Skeletal muscle satellite cell (primary cell): ENCODE results near the gene MCHR1. TPM values are rescaled to one million over a fixed set of nuclear protein-coding genes. Genes with fewer than 3 reads are reported as not detected.

Source experiments
- H3K27me3 ChIP-seq: 2 replicates; pipeline ENCODE4 v1.7.0; 2013; ENCODE audit warnings: low read length; ENCODE audit not compliant: control insufficient read depth, insufficient read depth
- H3K36me3 ChIP-seq: 2 replicates; pipeline ENCODE4 v1.7.0; 2013; ENCODE audit warnings: mild to moderate bottlenecking, control low read depth, low read length; ENCODE audit not compliant: insufficient read depth
- H3K4me1 ChIP-seq: 2 replicates; pipeline ENCODE4 v1.7.0; 2013; ENCODE audit warnings: low read length; ENCODE audit not compliant: control insufficient read depth, insufficient read depth
- H3K4me2 ChIP-seq: 2 replicates; pipeline ENCODE4 v1.7.0; 2013; ENCODE audit warnings: mild to moderate bottlenecking, low read length
- H3K4me3 ChIP-seq: 2 replicates; pipeline ENCODE4 v1.7.0; 2013; ENCODE audit warnings: low read length
- H3K9ac ChIP-seq: 2 replicates; pipeline ENCODE4 v1.7.0; 2013; ENCODE audit warnings: mild to moderate bottlenecking, low read depth, low read length, moderate library complexity
- H3K9me3 ChIP-seq: replicated peaks from 2 replicates; pipeline ENCODE4 v1.7.0; 2013; ENCODE audit warnings: mild to moderate bottlenecking, control low read depth, low read length
- total RNA-seq: library from RNA; depleted of rRNA; stranded (reverse); fragments of >200 nt; gene quantifications from 2 replicates; pipeline ENCODE4 v1.2.3, GENCODE V29; 2012; rRNA removed

MCHR1 gene, protein sequence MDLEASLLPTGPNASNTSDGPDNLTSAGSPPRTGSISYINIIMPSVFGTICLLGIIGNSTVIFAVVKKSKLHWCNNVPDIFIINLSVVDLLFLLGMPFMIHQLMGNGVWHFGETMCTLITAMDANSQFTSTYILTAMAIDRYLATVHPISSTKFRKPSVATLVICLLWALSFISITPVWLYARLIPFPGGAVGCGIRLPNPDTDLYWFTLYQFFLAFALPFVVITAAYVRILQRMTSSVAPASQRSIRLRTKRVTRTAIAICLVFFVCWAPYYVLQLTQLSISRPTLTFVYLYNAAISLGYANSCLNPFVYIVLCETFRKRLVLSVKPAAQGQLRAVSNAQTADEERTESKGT
- total RNA-seq = 1.5 TPM in 1 of 2 replicates, not detected in the other

DNA sequence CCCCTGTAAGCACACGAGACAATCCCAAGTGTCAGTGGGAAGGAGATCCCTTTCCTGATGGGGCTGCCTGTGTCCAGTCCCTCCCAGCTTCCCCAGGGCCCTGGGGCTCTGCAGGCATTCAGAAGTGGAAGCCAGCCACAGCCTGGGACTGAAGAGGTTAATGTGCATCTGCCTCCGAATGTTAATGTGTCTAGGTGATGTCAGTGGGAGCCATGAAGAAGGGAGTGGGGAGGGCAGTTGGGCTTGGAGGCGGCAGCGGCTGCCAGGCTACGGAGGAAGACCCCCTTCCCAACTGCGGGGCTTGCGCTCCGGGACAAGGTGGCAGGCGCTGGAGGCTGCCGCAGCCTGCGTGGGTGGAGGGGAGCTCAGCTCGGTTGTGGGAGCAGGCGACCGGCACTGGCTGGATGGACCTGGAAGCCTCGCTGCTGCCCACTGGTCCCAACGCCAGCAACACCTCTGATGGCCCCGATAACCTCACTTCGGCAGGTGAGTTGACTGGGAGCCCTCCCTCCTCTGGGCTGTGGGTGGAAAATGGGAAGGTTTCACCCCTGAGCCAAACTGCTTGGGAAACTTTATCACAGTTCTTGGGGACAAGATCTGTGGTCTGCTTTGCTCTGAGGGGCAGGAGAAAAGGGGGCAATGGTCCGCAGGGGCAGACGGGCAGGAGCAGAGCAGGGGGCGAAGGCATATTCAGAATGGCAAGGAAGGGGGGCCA is at the start of gene MCHR1:
MCHR1 (plus strand) TSS at position 236 of the 715 bp plus-strand sequence; CDS start at position 405, 169 bp downstream.
- Histone ChIP-seq H3K9ac (no peak within 1 kb of the TSS), H3K4me3 (peak within 1 kb of the TSS; percentile 58), H3K4me1 (peaks cover 26% of the 10 kb centered on the region), H3K36me3 (no peaks in the 10 kb centered on the region), H3K9me3 (no peaks in the 10 kb centered on the region), H3K27me3 (peaks cover 24% of the 10 kb centered on the region), H3K4me2 (peak within 1 kb of the TSS; percentile 81)

DNA sequence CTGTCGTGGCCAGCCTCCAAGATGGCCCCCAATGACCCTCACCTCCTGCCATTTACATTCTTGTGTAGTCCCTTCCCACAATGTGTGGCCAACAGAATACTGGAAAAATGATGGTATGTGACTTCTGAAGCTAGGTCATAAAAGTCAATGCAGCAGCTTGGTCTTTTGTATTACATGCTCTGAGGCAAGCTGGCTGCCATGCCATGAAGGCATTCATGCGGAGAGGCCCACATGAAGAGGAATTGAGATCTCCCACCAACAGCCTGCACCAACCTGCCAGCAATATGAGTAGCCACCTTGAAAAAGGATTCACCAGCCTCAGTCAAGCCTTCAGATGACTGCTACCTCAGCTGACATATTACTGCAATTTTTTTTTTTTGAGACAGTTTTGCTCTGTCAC is 47.4 kb upstream of the MCHR1 start:
- Histone ChIP-seq H3K4me3 (no peak overlapping the region), H3K4me2 (no peak overlapping the region), H3K4me1 (peaks cover 42% of the 10 kb centered on the region), H3K9me3 (no peaks in the 10 kb centered on the region), H3K36me3 (no peaks in the 10 kb centered on the region), H3K27me3 (no peaks in the 10 kb centered on the region), H3K9ac (no peak overlapping the region)

DNA sequence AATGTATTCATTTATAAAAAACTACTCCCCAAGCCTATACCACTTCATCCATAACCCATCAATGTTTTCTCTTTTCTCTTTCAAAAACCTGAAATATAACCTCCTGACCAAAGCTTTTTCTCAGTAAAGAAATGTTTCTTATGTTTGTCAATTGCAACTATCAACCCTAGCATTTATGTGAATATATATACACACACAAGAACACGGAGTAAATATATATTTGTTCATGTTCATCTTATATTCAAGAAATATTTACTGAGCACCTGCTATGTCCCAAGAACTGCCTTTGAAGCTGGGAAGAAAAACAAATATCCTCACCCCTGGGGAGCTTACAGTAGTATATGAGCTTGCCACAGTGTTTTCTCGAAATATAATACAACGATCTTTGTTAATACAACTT is 46.2 kb upstream of the MCHR1 start:
- no peaks in the 10 kb centered on the region for H3K27me3 ChIP-seq
- no peaks in the 10 kb centered on the region for H3K36me3 ChIP-seq
- no peak overlapping the region for H3K4me3 ChIP-seq
- no peak overlapping the region for H3K4me2 ChIP-seq
- H3K4me1 ChIP-seq = peaks cover 38% of the 10 kb centered on the region
- H3K9ac ChIP-seq = no peak overlapping the region
- H3K9me3 ChIP-seq = no peaks in the 10 kb centered on the region

DNA sequence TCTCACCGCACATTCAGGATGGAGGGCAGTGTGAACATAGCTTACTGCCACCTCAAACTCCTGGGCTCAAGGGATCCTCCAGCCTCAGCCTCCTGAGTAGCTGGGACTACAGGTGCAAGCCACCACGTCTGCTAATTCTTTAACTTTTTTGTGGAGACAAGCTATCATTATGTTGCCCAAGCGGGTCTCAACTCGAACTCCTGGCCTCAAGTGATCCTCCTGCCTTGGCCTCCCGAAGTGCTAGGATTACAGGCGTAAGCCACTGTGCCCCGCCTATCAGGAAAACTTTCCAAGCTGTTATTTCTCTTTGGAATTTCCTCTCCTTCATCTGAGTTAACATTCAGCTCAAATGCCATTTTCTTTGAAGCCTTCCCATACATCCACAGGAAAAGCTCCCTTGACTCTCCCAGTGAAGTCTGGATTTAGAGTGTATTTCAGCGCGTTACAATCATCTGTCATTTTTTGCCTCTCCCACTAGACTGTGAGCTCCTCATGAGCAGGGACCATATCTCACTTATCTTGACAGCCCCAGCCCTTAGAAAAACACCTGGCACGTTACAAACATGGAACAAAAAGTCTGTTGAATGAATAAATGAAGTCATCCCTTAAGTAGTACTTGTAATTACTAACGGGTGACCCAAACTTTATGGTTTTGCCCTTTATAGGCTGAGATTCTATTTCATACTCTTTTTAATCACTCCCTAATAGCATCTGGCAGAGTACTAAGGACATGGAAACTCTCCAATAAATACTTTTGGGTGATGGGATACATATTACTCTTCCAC is 45.0 kb upstream of the MCHR1 start:
- peak overlapping the region; percentile 48 for H3K4me3 ChIP-seq

DNA sequence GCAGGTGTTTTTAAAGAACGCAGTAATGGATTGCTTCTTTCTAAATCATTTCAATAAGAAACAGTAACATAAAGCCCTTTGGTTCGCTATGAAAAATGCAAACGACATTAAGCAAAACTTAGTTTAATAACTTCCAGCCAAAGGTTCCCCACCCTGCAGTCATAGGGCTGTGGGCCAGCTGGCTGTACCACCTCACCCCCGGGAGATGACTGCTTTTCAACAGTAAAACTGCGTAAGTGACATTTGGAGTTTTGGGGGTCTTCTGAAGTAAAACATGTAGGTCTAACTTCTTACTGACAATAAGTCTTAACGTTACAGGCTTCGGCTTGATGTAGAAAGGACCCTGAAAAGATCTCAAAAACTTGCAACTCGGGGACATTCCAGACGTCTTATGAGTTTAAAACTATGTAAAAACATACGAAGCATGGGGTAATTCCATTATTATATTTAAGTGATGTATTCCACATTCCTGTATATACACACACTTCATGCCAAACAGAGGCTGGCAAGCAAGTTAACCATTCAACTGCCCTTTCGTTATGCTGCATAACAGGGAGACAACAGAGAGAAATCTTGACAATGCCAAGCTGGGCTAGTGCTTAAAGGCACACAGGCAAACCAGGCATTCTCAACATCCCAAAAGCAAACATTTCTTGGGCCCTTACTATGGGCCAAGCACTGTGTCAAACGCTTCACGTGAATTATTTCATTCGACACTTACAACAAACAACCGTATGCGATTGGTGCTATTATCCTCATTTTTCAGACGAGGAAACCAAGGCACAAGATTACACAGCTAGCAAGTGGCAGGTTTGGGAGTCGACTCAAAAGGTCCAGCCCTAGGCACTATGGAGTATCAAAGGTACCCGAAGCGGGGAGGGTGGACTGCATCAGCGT is 44.0 kb upstream of the MCHR1 start:
- Histone ChIP-seq H3K9ac (peak overlapping the region; percentile 89), H3K9me3 (no peaks in the 10 kb centered on the region), H3K4me2 (peak overlapping the region; percentile 94), H3K36me3 (no peaks in the 10 kb centered on the region), H3K4me3 (peak overlapping the region; percentile 95), H3K27me3 (no peaks in the 10 kb centered on the region), H3K4me1 (peaks cover 29% of the 10 kb centered on the region)

More for the DNA sequence above, 45.0 kb upstream of the MCHR1 start:
- Histone ChIP-seq H3K36me3 (no peaks in the 10 kb centered on the region), H3K9ac (peak overlapping the region; percentile 89), H3K4me2 (peak overlapping the region; percentile 94), H3K9me3 (no peaks in the 10 kb centered on the region), H3K4me1 (peaks cover 29% of the 10 kb centered on the region), H3K27me3 (no peaks in the 10 kb centered on the region)

DNA sequence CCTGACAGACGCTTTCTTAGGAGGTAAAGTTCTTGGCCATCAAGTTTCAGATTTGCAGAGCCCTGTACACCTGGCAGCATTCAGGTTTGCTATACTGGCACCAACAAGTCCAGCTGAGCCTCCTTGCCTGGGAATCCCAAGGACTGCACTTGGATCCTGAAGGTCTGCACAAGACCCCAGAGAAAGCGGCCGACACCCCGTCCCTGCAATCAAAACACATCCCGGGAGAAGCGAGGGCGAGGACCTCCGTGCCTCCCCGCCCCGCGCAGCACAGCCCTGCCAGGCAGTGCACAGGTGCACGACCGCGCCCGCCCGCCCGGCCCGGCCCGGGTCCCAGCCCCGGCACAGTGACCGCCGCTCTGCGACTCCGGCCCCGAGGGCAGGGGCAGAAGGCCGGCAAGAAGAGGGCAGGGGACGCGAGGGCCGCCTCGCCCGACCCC is 43.3 kb upstream of the MCHR1 start:
- H3K9me3 ChIP-seq = no peaks in the 10 kb centered on the region
- no peaks in the 10 kb centered on the region for H3K36me3 ChIP-seq
- peak overlapping the region; percentile 89 for H3K9ac ChIP-seq
- H3K4me3 ChIP-seq = peak overlapping the region; percentile 95
- H3K4me1 ChIP-seq = peaks cover 29% of the 10 kb centered on the region
- peak overlapping the region; percentile 94 for H3K4me2 ChIP-seq
- H3K27me3 ChIP-seq = no peaks in the 10 kb centered on the region

DNA sequence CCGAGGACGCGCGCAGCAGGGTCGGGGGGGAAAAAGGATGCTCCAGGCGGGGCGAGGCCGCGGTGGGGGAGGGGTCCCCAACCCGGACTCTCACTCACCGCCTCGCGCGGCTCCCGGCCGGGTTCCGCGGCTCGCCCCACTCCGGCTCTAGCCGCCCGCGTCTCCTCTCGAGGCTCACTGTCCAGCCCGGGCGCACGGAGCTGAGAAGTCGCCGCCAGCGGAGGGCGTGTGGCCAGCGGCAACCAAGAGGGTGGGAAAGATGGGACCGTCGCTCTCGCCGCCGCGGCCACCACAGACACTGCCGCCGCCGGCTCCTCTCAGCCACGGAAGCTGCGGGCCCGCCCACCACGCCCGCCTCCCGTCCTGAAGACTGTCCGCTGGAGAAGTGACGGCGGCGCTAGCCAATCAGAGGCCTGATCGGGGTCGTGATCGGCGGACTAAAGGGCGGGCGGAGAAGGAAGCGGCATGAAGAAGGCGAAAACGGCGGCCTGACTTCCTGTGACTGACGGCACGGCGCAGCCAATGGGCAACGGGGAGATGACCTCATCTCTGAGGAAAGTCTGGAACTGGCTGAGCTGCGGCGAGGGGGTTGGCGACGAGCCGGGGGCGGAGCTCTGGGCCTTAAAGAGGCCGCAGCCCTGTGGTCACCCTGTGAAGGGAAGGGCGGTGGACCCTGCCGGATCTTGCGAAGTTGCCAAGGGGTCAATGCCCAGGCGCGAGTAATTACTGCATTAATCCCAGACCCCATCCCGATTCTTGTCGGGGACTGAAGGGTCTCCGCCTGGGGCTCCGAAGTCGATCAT is 42.7 kb upstream of the MCHR1 start, which contains the start of gene MRTFA:
MRTFA (minus strand) TSS at position 340 of the 803 bp plus-strand sequence.
- H3K9ac ChIP-seq = peak within 1 kb of the TSS; percentile 89
- H3K4me3 ChIP-seq = peak within 1 kb of the TSS; percentile 95
- H3K4me2 ChIP-seq = peak within 1 kb of the TSS; percentile 95
- H3K9me3 ChIP-seq = no peaks in the 10 kb centered on the region
- peaks cover 26% of the 10 kb centered on the region for H3K4me1 ChIP-seq
- no peaks in the 10 kb centered on the region for H3K27me3 ChIP-seq
- H3K36me3 ChIP-seq = no peaks in the 10 kb centered on the region

DNA sequence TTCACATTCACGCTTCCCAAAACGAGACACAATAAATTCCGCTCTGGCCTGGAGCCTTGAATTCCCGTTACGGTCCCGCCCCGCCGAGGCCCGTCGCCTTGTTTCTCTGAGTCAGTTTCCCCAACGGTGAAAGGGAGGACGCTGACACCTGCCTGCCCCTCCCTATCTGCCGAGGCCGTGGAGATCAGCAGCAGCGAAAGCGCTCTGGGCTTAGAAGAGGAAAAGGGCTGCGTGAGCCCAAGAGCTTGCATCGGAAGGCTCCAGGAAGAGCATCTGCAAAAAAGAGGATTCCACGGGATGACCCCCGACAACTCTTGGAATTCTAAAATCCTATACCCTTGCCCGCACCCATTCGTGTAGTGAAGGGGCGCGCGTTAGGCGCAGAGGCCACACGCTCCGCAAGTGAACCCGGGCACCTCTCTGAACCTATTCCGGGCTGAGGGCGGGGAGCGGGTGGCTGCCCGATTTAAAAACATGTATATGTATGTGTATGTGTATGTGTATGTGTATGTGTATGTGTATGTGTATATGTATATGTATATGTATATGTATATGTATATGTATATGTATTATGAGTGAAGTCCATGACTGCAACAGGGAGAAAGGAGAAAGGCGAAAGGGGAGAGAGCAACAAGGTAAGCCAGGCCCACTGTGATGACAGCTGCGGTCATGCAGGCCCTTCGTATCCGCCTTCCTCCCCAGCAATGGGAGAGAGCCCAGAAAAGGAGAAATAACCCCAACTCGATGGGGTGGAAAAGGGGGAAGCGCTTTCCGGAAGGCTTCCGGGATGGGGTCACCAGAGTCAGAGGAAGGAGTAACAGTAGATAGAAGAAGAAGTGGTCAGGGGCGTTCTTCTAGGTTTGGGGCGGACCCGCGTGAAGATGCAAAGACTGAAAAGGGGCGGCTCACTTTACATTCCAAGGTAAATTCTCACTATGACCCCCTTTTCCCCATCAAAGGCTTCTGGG is 41.8 kb upstream of the MCHR1 start:
- no peaks in the 10 kb centered on the region for H3K9me3 ChIP-seq
- H3K27me3 ChIP-seq = no peaks in the 10 kb centered on the region
- H3K4me3 ChIP-seq = peak overlapping the region; percentile 80
- H3K36me3 ChIP-seq = no peaks in the 10 kb centered on the region
- H3K4me1 ChIP-seq = peaks cover 26% of the 10 kb centered on the region
- H3K4me2 ChIP-seq = peak overlapping the region; percentile 95
- peak overlapping the region; percentile 83 for H3K9ac ChIP-seq

DNA sequence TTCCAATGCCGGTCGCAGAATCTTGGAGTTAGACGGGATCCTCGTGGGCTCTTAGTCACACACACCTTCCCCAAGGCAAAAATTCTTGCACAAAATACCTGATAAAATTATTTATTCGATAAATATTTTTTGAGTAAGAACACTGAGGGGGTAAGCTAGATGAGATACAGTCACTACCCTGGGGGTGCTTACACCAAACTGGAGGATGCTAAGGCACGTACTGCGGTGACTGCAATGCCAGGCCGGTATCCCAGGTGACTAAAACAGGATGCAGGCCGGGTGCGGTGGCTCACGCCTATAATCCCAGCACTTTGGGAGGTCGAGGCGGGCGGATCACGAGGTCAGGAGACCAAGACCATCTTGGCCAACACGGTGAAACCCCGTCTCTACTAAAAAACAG is 41.0 kb upstream of the MCHR1 start:
- Histone ChIP-seq H3K9ac (no peak overlapping the region), H3K4me1 (peaks cover 26% of the 10 kb centered on the region), H3K4me2 (no peak overlapping the region), H3K27me3 (no peaks in the 10 kb centered on the region), H3K36me3 (no peaks in the 10 kb centered on the region), H3K4me3 (no peak overlapping the region), H3K9me3 (no peaks in the 10 kb centered on the region)
